Middle frontal gyrus (tissue), 1 donor: ENCODE data around the gene NEO1.

ENCODE experiments used
- DNase-seq: peaks from one replicate; pipeline ENCODE4 v3.0.0-alpha.2; 2015; ENCODE audit warnings: low spot score; ENCODE audit errors: extremely low spot score

Gene NEO1

GRCh38 chr15:73349191-73349590 is 296.9 kb downstream of the NEO1 start:
- no peak for DNase-seq

GRCh38 chr15:73352082-73352481 is 299.8 kb downstream of the NEO1 start:
- DNase-seq, result no peak

- no peak for DNase-seq
Measured at GRCh38 chr15:73353734-73354133, 301.5 kb downstream of the NEO1 start.

GRCh38 chr15:73354241-73354640 is 302.0 kb downstream of the NEO1 start:
- no peak for DNase-seq
